K562 (cell line): ENCODE data around the gene OSTF1. TPM values are rescaled to one million over a fixed set of nuclear protein-coding genes. Genes with fewer than 3 reads are reported as not detected.

Source experiments
- ATAC-seq: fragments of 200-7000 bp; cut with Tn5 transposase; 3 replicates; pipeline ENCODE4 v1.9.1; 2020; ENCODE audit warnings: moderate library complexity
- BruUV-seq: library from RNA; stranded (reverse); fragments of 400-500 nt; replicated peaks from 2 replicates; lab custom pipeline; 2021; lab: Mats Ljungman, UMichigan
- CTCF ChIA-PET: fragments of 300-600 bp; formaldehyde crosslinking; extraction: SDS; loops from one replicate; lab custom pipeline; 2021; ENCODE audit warnings: low intra/inter-chr PET ratio; lab: Yijun Ruan, JAX
- POLR2A ChIA-PET: fragments of 300-600, 350-650 bp; sonication (Branson Sonifier 250); formaldehyde crosslinking; extraction: SDS; loops from one replicate; lab custom pipeline; 2021; ENCODE audit warnings: antibody characterized with exemption, inconsistent platforms; lab: Yijun Ruan, JAX
- DNase-seq, 4 experiments: peaks; one replicate each; pipeline versions ENCODE4 v3.0.0 to v3.0.0-alpha.2; 2011 to 2018; ENCODE audit warnings: low spot score in 3 of 4, mixed read lengths in 3 of 4; ENCODE audit errors: extremely low read depth in 1 of 4
- FAIRE-seq: peaks from 2 replicates; lab custom pipeline; 2011; peaks lifted over from hg19 to GRCh38; lab: Jason Lieb, UNC
- H2AFZ ChIP-seq: 2 replicates; pipeline ENCODE4 v1.6.0; 2011; ENCODE audit warnings: low read depth, low read length, control low read depth, inconsistent platforms
- H3K27ac ChIP-seq: fragments of 200-600 bp; 3 replicates; pipeline ENCODE4 v1.8.0; 2011; ENCODE audit warnings: low read depth, mild to moderate bottlenecking, control low read depth, inconsistent platforms, low read length, moderate library complexity, mixed read lengths; ENCODE audit errors: extremely low read depth
- H3K27me3 ChIP-seq, 2 experiments: fragments of 300-600 bp in 1 of 2; 2 replicates in 1 of 2; 3 replicates in 1 of 2; pipeline versions ENCODE4 v1.6.0 to v1.8.0; 2011; ENCODE audit warnings: inconsistent platforms in 2 of 2, low read length in 2 of 2, mild to moderate bottlenecking in 1 of 2, mixed read lengths in 1 of 2, moderate library complexity in 1 of 2; ENCODE audit not compliant: control insufficient read depth in 2 of 2, insufficient read depth in 2 of 2
- H3K36me3 ChIP-seq: fragments of 300-600 bp; 3 replicates; pipeline ENCODE4 v1.8.0; 2011; ENCODE audit warnings: mild to moderate bottlenecking, low read length, inconsistent platforms; ENCODE audit not compliant: control insufficient read depth, insufficient read depth
- H3K4me1 ChIP-seq, 2 experiments: fragments of 200-600 bp in 1 of 2; replicated peaks in 1 of 2; 2 replicates in 1 of 2; 3 replicates in 1 of 2; pipeline versions ENCODE4 v1.5.1 to v1.8.0; 2011; ENCODE audit warnings: inconsistent platforms in 2 of 2, low read length in 2 of 2, mild to moderate bottlenecking in 1 of 2, mixed read lengths in 1 of 2, moderate library complexity in 1 of 2; ENCODE audit not compliant: control insufficient read depth in 2 of 2, insufficient read depth in 2 of 2
- H3K4me2 ChIP-seq: 2 replicates; pipeline ENCODE4 v1.6.1; 2011; ENCODE audit warnings: low read length, control low read depth, inconsistent platforms, mixed read lengths; ENCODE audit not compliant: insufficient read depth
- H3K4me3 ChIP-seq: fragments of 200-600 bp; sonication (generic), shearing (Covaris generic); 2 replicates; pipeline ENCODE4 v1.5.1; 2016; ENCODE audit warnings: control low read depth, inconsistent platforms
- H3K79me2 ChIP-seq: fragments of 200-600 bp; 3 replicates; pipeline ENCODE4 v1.8.0; 2011; ENCODE audit warnings: low read length, inconsistent platforms; ENCODE audit not compliant: control insufficient read depth, insufficient read depth
- H3K9ac ChIP-seq, 2 experiments: 2 replicates each; pipeline versions ENCODE4 v1.6.0 to v1.6.1; 2011; ENCODE audit warnings: low read depth in 2 of 2, low read length in 2 of 2, control low read depth in 1 of 2, inconsistent platforms in 1 of 2, mild to moderate bottlenecking in 1 of 2, mixed read lengths in 1 of 2; ENCODE audit not compliant: insufficient read depth in 1 of 2
- H3K9me1 ChIP-seq: one replicate; pipeline ENCODE4 v1.6.0; 2011; ENCODE audit warnings: inconsistent platforms, mild to moderate bottlenecking, low read length, moderate library complexity; ENCODE audit not compliant: control insufficient read depth, insufficient read depth
- H3K9me3 ChIP-seq: replicated peaks from 2 replicates; pipeline ENCODE4 v1.5.1; 2011; ENCODE audit warnings: low read depth, low read length, inconsistent platforms; ENCODE audit not compliant: control insufficient read depth, insufficient read depth
- H4K20me1 ChIP-seq: replicated peaks from 2 replicates; pipeline ENCODE4 v1.6.1; 2011; ENCODE audit warnings: low read length, inconsistent platforms, mixed read lengths; ENCODE audit not compliant: control insufficient read depth, insufficient read depth
- ATF3 ChIP-seq, 2 experiments: fragments of 450-650 bp in 1 of 2; sonication (generic) in 1 of 2; formaldehyde crosslinking in 1 of 2; IDR thresholded peaks in 1 of 2; conservative IDR thresholded peaks in 1 of 2; 2 replicates each; pipeline versions ENCODE4 v1.6.1 to v1.8.1; 2016 to 2023; ENCODE audit warnings: mild to moderate bottlenecking in 2 of 2, moderate library complexity in 2 of 2, inconsistent platforms in 1 of 2, missing genetic modification reagents in 1 of 2
- ATF7 ChIP-seq: fragments of 450-650 bp; IDR thresholded peaks from 2 replicates; pipeline ENCODE4 v1.7.1; 2014; ENCODE audit warnings: mild to moderate bottlenecking, moderate library complexity
- CEBPG ChIP-seq, 3 experiments: fragments of 200-800 bp in 1 of 3; sonication (Bioruptor generic) in 1 of 3; sonication (generic) in 1 of 3; formaldehyde crosslinking in 1 of 3; IDR thresholded peaks in 2 of 3; conservative IDR thresholded peaks in 1 of 3; 2 replicates each; pipeline versions ENCODE4 v1.6.1 to v1.8.0; 2016 to 2022; ENCODE audit warnings: missing compliant biosample characterization in 2 of 3, missing genetic modification characterization in 2 of 3, mild to moderate bottlenecking in 1 of 3, missing genetic modification reagents in 1 of 3
- E4F1 ChIP-seq: fragments of 250-450 bp; sonication (Bioruptor Pico); IDR thresholded peaks from 2 replicates; pipeline ENCODE4 v1.5.0; 2021; ENCODE audit warnings: mild to moderate bottlenecking, borderline replicate concordance
- HMGN3 ChIP-seq: IDR thresholded peaks from 2 replicates; pipeline ENCODE4 v1.6.1; 2011; ENCODE audit warnings: borderline replicate concordance, low read depth, mild to moderate bottlenecking, mixed read lengths, low read length; ENCODE audit not compliant: insufficient read length; ENCODE audit errors: extremely low read depth
- IRF2 ChIP-seq: sonication (generic); formaldehyde crosslinking; IDR thresholded peaks from 2 replicates; pipeline ENCODE4 v1.8.1; 2022; ENCODE audit warnings: mild to moderate bottlenecking, missing genetic modification reagents
- JUND ChIP-seq, 2 experiments: IDR thresholded peaks; 2 replicates in 1 of 2; 3 replicates in 1 of 2; pipeline ENCODE4 v1.6.1; 2011; ENCODE audit warnings: borderline replicate concordance in 2 of 2, low read depth in 2 of 2, low read length in 2 of 2, improper control_type of control experiment in 1 of 2, missing biosample characterization in 1 of 2, missing genetic modification characterization in 1 of 2, missing genetic modification reagents in 1 of 2
- MAFK ChIP-seq: IDR thresholded peaks from 2 replicates; pipeline ENCODE4 v1.6.1; 2011; ENCODE audit warnings: low read length, improper control_type of control experiment
- RBFOX2 ChIP-seq: fragments of 200-400 bp; formaldehyde crosslinking; IDR thresholded peaks from 2 replicates; pipeline ENCODE4 v1.6.1; 2017; ENCODE audit warnings: low read depth, mild to moderate bottlenecking, low read length, moderate library complexity
- ZBTB1 ChIP-seq: sonication (generic); formaldehyde crosslinking; IDR thresholded peaks from 2 replicates; pipeline ENCODE4 v1.8.1; 2023; ENCODE audit warnings: missing genetic modification reagents, low read depth, mild to moderate bottlenecking, borderline replicate concordance
- ZFX ChIP-seq: sonication (generic); formaldehyde crosslinking; IDR thresholded peaks from 2 replicates; pipeline ENCODE4 v1.8.0; 2022; ENCODE audit warnings: mild to moderate bottlenecking, missing genetic modification reagents, moderate library complexity
- WGBS: fragments of 100-300 bp; shearing (Covaris generic); methylation state at CpG from one replicate; pipeline ENCODE4 v1.1.6; 2016; ENCODE audit warnings: low coverage, mixed read lengths; ENCODE audit not compliant: insufficient coverage; ENCODE audit errors: missing lambda C conversion rate; 5-methylcytosine and 5-hydroxymethylcytosine counted together
- in situ Hi-C: fragments of 300-500 bp; cut with MboI; formaldehyde crosslinking; loops from 4 replicates; pipeline ENCODE4 v1.15.0; 2018; ENCODE audit warnings: inconsistent platforms, mixed read lengths
- intact Hi-C: fragments of 100-400 bp; cut with micrococcal nuclease; formaldehyde crosslinking; loops from 2 replicates; pipeline ENCODE4 v1.14.2; 2022
- polyA plus RNA-seq, 8 experiments: library from polyadenylated mRNA; depleted of rRNA in 4 of 8; stranded (reverse) in 5 of 8; unstranded in 3 of 8; fragments of >200 nt; fragmentation: Nextera tagmentation in 2 of 8; fragmentation: Illumina TruSeq in 1 of 8; extraction: Ambion mirVana in 2 of 8; extraction: Trizol in 1 of 8; gene quantifications; 2 replicates each; pipeline versions ENCODE4 v1.2.1 to v1.2.3, GENCODE V29; 2011 to 2014; ENCODE audit warnings: inconsistent platforms in 1 of 8, missing spikeins in 1 of 8
- total RNA-seq, 7 experiments: library from RNA; depleted of rRNA in 6 of 7; stranded (reverse); fragments of >200 nt in 6 of 7; fragmentation: Illumina TruSeq in 2 of 7; extraction: Trizol in 2 of 7; gene quantifications; 2 replicates each; pipeline versions ENCODE4 v1.2.1 to v1.2.3, GENCODE V29; 2011 to 2021; ENCODE audit warnings: low replicate concordance in 1 of 7

The OSTF1 gene
- total and polyA plus RNA-seq, 9 of the 15 experiments (the other 6 are each of a cell fraction or from before 2014, with no cell fraction given): 15.0 to 37.3 (median 23.0) TPM

- H3K36me3 ChIP-seq: no peaks in the 10 kb centered on the region
- BruUV-seq: no TSS peak
- POLR2A ChIA-PET: no interaction called here
Measured at GRCh38 chr9:75072895-75073294, 15.4 kb upstream of the OSTF1 start.

More at GRCh38 chr9:75072895-75073294, 15.4 kb upstream of the OSTF1 start:
- ATAC-seq (peak; percentile 86), DNase-seq (no peak), FAIRE-seq (no peak)
- H3K27ac ChIP-seq: no peak overlapping the region
- H3K4me3 ChIP-seq: no peak overlapping the region
- intact Hi-C loops (no loop called here), in situ Hi-C loops (no loop called here)
- 77% methylated on average over 4 of the region's 4 CpGs for WGBS
- H3K4me1 ChIP-seq: peaks cover 0 to 2% of the 10 kb centered on the region in 2 experiments; a peak in 3 of 5 replicates
- no peaks in the 10 kb centered on the region for H3K27me3 ChIP-seq
- H3K9me3 ChIP-seq: no peaks in the 10 kb centered on the region
- no peak overlapping the region for H3K9ac ChIP-seq
- H3K4me2 ChIP-seq: no peak overlapping the region
- no peaks in the 10 kb centered on the region for H3K79me2 ChIP-seq
- no peak overlapping the region for H2AFZ ChIP-seq
- no peaks in the 10 kb centered on the region for H4K20me1 ChIP-seq
- CTCF ChIA-PET: no interaction called here
- no peak for TF ChIP-seq ZFX (CRISPR knock-in tag)
- TF ChIP-seq ATF3 (IDR thresholded peaks at IDR 0.05): peak; percentile 68; the same call in 1 of the 2 replicates
- no peak for TF ChIP-seq ATF3 (CRISPR knock-in tag; conservative IDR thresholded peaks at IDR 0.05)
- TF ChIP-seq MAFK: no peak
- TF ChIP-seq ZBTB1 (CRISPR knock-in tag): no peak
- TF ChIP-seq RBFOX2: 0 out of 2 replicates have a peak, but pooled peaks have one; percentile 19
- no peak for TF ChIP-seq E4F1 (CRISPR knock-in tag)
- peak; percentile 49; the same call in 1 of the 2 replicates for TF ChIP-seq CEBPG (CRISPR knock-in tag; IDR thresholded peaks at IDR 0.05)
- peak in 1 of 2 experiments; percentile 45; a peak in 2 of 4 replicates for TF ChIP-seq CEBPG (tag; conservative IDR thresholded peaks at IDR 0.05 in 1 of 2, IDR thresholded peaks at IDR 0.05 in 1 of 2)
- no peak for TF ChIP-seq HMGN3
- TF ChIP-seq IRF2: no peak
- TF ChIP-seq JUND (IDR thresholded peaks at IDR 0.05; ENCODE audit: borderline replicate concordance, low read depth, low read length): peak; percentile 56; the same call in 1 of the 2 replicates
- TF ChIP-seq JUND (tag; IDR thresholded peaks at IDR 0.05; ENCODE audit: borderline replicate concordance, low read depth, low read length): peak; percentile 12; the same call in 1 of the 3 replicates
- TF ChIP-seq ATF7: peak; percentile 62; the same call in 1 of the 2 replicates
- TF ChIP-seq, all 486 proteins: peak for 5
- H3K9me1 ChIP-seq: no peaks in the 10 kb centered on the region
